Measurements from ENCODE around the gene ZNF556. TPM values are rescaled to one million over a fixed set of nuclear protein-coding genes. Genes with fewer than 3 reads are reported as not detected.
A peak's percentile ranks its signal among the peaks of the same experiment; 100 is the strongest.

The ZNF556 gene
- total RNA-seq = not detected

DNA sequence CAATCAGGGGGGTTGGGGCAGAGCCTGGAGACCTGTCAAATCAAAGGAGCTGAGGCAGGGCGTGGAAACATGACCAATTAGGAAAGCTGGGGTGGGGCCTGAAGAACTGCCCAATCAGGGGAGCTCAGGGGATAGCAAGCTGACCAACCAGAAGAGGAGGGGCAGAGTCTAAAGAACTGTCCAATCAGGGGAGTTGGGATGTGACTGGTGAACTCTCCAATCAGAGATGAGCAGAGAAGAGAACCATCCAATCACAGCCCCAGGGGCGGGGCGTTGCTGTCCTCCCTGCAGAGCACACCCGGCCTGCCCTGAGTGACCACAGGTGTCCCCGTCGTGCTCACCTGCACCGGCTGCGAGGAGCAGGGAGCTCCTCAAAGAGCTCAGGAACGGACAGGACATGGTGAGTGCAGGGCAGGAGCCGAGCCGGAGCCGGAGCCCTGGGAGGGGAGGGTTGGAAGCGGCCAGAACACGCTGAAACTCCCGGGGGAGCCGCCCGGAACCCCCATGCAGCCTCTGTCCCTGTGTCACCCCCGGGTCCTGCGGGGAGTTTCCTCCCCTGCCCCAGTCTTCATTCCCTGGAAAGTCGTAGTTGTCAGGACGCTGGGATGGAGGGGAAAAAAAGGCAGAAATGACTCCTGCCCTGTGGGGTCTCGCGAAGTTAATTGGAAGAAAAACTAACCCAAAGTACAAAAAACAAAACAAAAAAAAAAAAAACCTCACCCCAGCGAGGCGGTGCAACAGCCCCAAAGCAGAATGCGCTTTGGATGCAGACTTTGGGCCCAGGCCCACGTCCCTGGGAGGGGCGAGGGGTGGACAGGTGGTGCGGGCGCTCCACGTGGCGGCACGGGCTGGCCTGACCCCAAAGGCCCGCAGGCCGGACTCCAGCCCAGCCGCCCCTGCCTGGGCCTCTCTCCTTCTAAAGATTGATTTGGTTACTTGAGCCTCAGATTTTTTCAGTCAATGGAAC, at the start of gene ZNF556:
TSS of gene ZNF556 (plus strand) at position 311 of the 967 bp plus-strand sequence. CDS start at position 398, 87 bp downstream.
- Histone ChIP-seq H3K4me3 (no peak within 1 kb of the TSS), H3K36me3 (no peaks in the 10 kb centered on the region), H3K27ac (no peak within 1 kb of the TSS), H3K4me1 (no peaks in the 10 kb centered on the region), H3K27me3 (no peaks in the 10 kb centered on the region), H3K9me3 (no peaks in the 10 kb centered on the region)
- in situ Hi-C loops (cut with MboI; ENCODE audit: low pct_ligation_motif_present in 1 of 4, low pct_unique_long_range_greater_than_20kb in 1 of 4, low sequenced_read_pairs in 3 of 4) (loop anchor here in 1 of 4 donors (5.0 kb wide), 1 partner anchor 215 kb away; no protein-coding TSS in a partner anchor), intact Hi-C loops (cut with DNase I; ENCODE audit: low total_unique reads) (no loop called here)
- WGBS, 2 donors (ENCODE audit: low coverage in 1 of 2) = 77 to 86% methylated on average over 16 to 35 of the region's 36 CpGs
- DNase-seq = no peak
- TF ChIP-seq EP300 (IDR thresholded peaks at IDR 0.05; ENCODE audit: low read depth) (no peak), POLR2AphosphoS5 (IDR thresholded peaks at IDR 0.05) (no peak), POLR2A (IDR thresholded peaks at IDR 0.05) (no peak)
- TF ChIP-seq, protein P1, sequence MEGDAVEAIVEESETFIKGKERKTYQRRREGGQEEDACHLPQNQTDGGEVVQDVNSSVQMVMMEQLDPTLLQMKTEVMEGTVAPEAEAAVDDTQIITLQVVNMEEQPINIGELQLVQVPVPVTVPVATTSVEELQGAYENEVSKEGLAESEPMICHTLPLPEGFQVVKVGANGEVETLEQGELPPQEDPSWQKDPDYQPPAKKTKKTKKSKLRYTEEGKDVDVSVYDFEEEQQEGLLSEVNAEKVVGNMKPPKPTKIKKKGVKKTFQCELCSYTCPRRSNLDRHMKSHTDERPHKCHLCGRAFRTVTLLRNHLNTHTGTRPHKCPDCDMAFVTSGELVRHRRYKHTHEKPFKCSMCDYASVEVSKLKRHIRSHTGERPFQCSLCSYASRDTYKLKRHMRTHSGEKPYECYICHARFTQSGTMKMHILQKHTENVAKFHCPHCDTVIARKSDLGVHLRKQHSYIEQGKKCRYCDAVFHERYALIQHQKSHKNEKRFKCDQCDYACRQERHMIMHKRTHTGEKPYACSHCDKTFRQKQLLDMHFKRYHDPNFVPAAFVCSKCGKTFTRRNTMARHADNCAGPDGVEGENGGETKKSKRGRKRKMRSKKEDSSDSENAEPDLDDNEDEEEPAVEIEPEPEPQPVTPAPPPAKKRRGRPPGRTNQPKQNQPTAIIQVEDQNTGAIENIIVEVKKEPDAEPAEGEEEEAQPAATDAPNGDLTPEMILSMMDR (IDR thresholded peaks at IDR 0.05) = no peak

DNA sequence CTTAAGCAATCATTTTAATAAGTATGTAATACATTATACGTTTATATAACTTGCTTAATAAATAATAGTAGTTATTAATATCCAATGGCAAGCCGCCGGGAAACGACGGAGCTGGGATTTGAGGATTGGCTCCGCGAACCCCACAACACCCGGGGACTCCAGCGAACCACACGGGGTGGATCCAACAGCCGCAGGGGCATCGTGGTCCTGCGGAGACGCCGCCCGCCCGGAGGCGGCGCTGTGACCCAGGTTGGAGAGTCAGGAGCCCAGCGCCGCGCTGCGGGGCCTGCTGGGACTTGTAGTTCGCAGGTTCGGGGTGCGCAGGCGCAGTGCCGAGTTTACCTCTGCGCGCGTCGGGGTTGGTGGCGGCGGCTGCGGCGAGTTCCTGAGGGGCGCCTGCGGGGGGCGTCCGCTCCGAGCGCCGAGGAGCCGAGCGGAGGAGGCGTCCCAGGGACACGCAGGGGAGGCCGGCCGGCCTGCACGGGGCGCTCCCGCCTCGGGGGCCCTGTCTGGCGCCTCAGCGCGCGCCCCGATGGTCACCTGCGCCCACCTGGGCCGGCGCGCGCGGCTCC, 47.5 kb upstream of the ZNF556 start, which contains the start of gene ZNF554:
TSS of gene ZNF554 (plus strand) at position 329 of the 572 bp plus-strand sequence. CDS start at position 533, 204 bp downstream.
- H3K4me3 ChIP-seq = peak within 1 kb of the TSS; percentile 81 to 91 (median 90)
- peaks cover 0 to 9% (median 8%) of the 10 kb centered on the region in 4 donors for H3K4me1 ChIP-seq
- intact Hi-C loops (cut with DNase I; ENCODE audit: low total_unique reads) = no loop called here

DNA sequence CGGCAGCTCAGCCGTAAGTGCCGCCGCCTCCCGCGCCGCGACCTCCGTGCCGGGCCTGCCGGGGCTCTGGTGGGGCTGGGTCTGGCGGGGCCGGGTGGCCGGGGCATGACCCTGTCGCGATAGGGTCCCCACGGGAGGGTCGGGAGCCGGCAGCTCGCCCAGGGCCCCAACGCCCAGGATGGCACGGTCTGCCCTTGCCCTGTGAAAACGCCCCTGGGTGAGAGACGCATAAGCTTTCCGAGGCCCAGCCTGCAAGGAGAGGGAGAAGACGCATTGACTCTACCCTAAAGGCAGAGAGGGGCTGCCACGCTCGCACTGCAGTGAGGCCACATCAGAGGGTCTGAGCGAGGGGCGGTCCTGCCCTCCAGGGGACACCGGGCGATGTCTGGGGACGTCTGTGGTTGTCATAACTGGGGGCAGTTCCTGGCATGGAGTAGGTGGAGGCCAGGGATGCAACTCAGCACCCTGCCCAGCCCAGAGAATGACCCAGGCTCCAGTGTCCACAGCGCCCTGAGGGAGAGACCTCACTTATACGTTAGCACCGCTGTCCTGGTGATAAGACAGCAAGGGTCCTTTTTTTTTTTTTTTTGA, 46.9 kb upstream of the ZNF556 start:
- peak; percentile 27 for DNase-seq
- Histone ChIP-seq H3K27ac (peak overlapping the region; percentile 57 to 74 (median 70)), H3K4me3 (peak overlapping the region; percentile 81 to 91 (median 90)), H3K4me1 (peaks cover 0 to 9% (median 8%) of the 10 kb centered on the region in 4 donors), H3K36me3 (no peaks in the 10 kb centered on the region), H3K27me3 (no peaks in the 10 kb centered on the region), H3K9me3 (no peaks in the 10 kb centered on the region)
- WGBS, 2 donors (ENCODE audit: low coverage in 1 of 2) = 4% methylated on average over 19 of the region's 36 CpGs; no CpG with 5 or more reads in 1 of the 2 donors
- in situ Hi-C loops (cut with MboI; ENCODE audit: low pct_ligation_motif_present in 1 of 4, low pct_unique_long_range_greater_than_20kb in 1 of 4, low sequenced_read_pairs in 3 of 4) (no loop called here), intact Hi-C loops (cut with DNase I; ENCODE audit: low total_unique reads) (no loop called here)
- TF ChIP-seq EP300 (IDR thresholded peaks at IDR 0.05; ENCODE audit: low read depth) (no peak), POLR2AphosphoS5 (IDR thresholded peaks at IDR 0.05) (no peak), POLR2A (IDR thresholded peaks at IDR 0.05) (no peak)
- TF ChIP-seq, protein P1 (IDR thresholded peaks at IDR 0.05) = no peak

More for the DNA sequence above, 47.5 kb upstream of the ZNF556 start, which contains the start of gene ZNF554:
- H3K36me3 ChIP-seq = no peaks in the 10 kb centered on the region
- H3K9me3 ChIP-seq = no peaks in the 10 kb centered on the region
- TF ChIP-seq POLR2AphosphoS5 (IDR thresholded peaks at IDR 0.05) = peak; percentile 20 to 49 (median 32)
- TF ChIP-seq, protein P1 (IDR thresholded peaks at IDR 0.05) = peak; percentile 92 to 98 (median 95)
- no peak for TF ChIP-seq POLR2A (IDR thresholded peaks at IDR 0.05)
- in situ Hi-C loops (cut with MboI; ENCODE audit: low pct_ligation_motif_present in 1 of 4, low pct_unique_long_range_greater_than_20kb in 1 of 4, low sequenced_read_pairs in 3 of 4) = no loop called here
- H3K27me3 ChIP-seq = no peaks in the 10 kb centered on the region
- peak within 1 kb of the TSS; percentile 57 to 74 (median 70) for H3K27ac ChIP-seq
- WGBS, 2 donors (ENCODE audit: low coverage in 1 of 2) = 0 to 2% methylated on average over 1 to 19 of the region's 64 CpGs
- peak; percentile 98 for DNase-seq

Data from transverse colon (tissue), 4 donors.